Effector memory CD4-positive, alpha-beta T cell (primary cell): ENCODE measurements around the gene PIGM.

Experiments
- DNase-seq, 3 donors: peaks; one replicate each; pipeline ENCODE4 v3.0.0-alpha.2; 2020
- H3K27ac ChIP-seq: 2 replicates; pipeline ENCODE4 v1.7.0; 2013; ENCODE audit warnings: mild to moderate bottlenecking, low read length, moderate library complexity; ENCODE audit not compliant: insufficient read depth, poor library complexity, severe bottlenecking
- H3K27me3 ChIP-seq: replicated peaks from 2 replicates; pipeline ENCODE4 v1.7.0; 2013; ENCODE audit warnings: mild to moderate bottlenecking, low read length; ENCODE audit not compliant: insufficient read depth, control insufficient read depth, poor library complexity, severe bottlenecking
- H3K36me3 ChIP-seq: 2 replicates; pipeline ENCODE4 v1.7.0; 2013; ENCODE audit warnings: mild to moderate bottlenecking, low read length, moderate library complexity; ENCODE audit not compliant: control insufficient read depth, insufficient read depth
- H3K4me1 ChIP-seq: 2 replicates; pipeline ENCODE4 v1.7.0; 2013; ENCODE audit warnings: low read length, mild to moderate bottlenecking; ENCODE audit not compliant: control insufficient read depth, insufficient read depth, poor library complexity, severe bottlenecking
- H3K4me3 ChIP-seq: 2 replicates; pipeline ENCODE4 v1.7.0; 2013; ENCODE audit warnings: low read length, low read depth, mild to moderate bottlenecking; ENCODE audit not compliant: insufficient read depth, poor library complexity, severe bottlenecking
- H3K9me3 ChIP-seq: 2 replicates; pipeline ENCODE4 v1.7.0; 2013; ENCODE audit warnings: mild to moderate bottlenecking, low read length, moderate library complexity; ENCODE audit not compliant: control insufficient read depth

Gene PIGM

GRCh38 chr1:160024195-160024905, 7.4 kb downstream of the PIGM start:
- H3K4me3 ChIP-seq = no peak overlapping the region
- no peaks in the 10 kb centered on the region for H3K4me1 ChIP-seq
- H3K9me3 ChIP-seq = no peaks in the 10 kb centered on the region
- H3K36me3 ChIP-seq = no peaks in the 10 kb centered on the region
- no peak overlapping the region for H3K27ac ChIP-seq
- DNase-seq = no peak
- H3K27me3 ChIP-seq = no peaks in the 10 kb centered on the region

GRCh38 chr1:160022330-160023310, 9.2 kb downstream of the PIGM start:
- no peak overlapping the region for H3K27ac ChIP-seq
- H3K4me1 ChIP-seq = no peaks in the 10 kb centered on the region
- H3K9me3 ChIP-seq = no peaks in the 10 kb centered on the region
- H3K36me3 ChIP-seq = no peaks in the 10 kb centered on the region
- H3K27me3 ChIP-seq = no peaks in the 10 kb centered on the region
- no peak overlapping the region for H3K4me3 ChIP-seq
- DNase-seq = no peak

- Histone ChIP-seq H3K36me3 (no peaks in the 10 kb centered on the region), H3K4me3 (no peak overlapping the region), H3K27me3 (no peaks in the 10 kb centered on the region), H3K4me1 (no peaks in the 10 kb centered on the region), H3K9me3 (no peaks in the 10 kb centered on the region), H3K27ac (no peak overlapping the region)
- DNase-seq = no peak
These were observed 10.3 kb downstream of the PIGM start for GRCh38 chr1:160021376-160022074.

- Histone ChIP-seq H3K27me3 (no peaks in the 10 kb centered on the region), H3K27ac (no peak overlapping the region), H3K4me1 (no peaks in the 10 kb centered on the region), H3K36me3 (no peaks in the 10 kb centered on the region), H3K4me3 (no peak overlapping the region), H3K9me3 (no peaks in the 10 kb centered on the region)
- no peak for DNase-seq
These were observed 11.6 kb downstream of the PIGM start for GRCh38 chr1:160020196-160020595.

- Histone ChIP-seq H3K9me3 (no peaks in the 10 kb centered on the region), H3K27me3 (no peaks in the 10 kb centered on the region), H3K36me3 (no peaks in the 10 kb centered on the region), H3K4me1 (no peaks in the 10 kb centered on the region), H3K4me3 (no peak overlapping the region), H3K27ac (no peak overlapping the region)
- DNase-seq = no peak
These were observed 12.9 kb downstream of the PIGM start for GRCh38 chr1:160018900-160019299.

- Histone ChIP-seq H3K9me3 (no peaks in the 10 kb centered on the region), H3K27ac (no peak overlapping the region), H3K4me1 (no peaks in the 10 kb centered on the region), H3K36me3 (no peaks in the 10 kb centered on the region), H3K4me3 (no peak overlapping the region), H3K27me3 (no peaks in the 10 kb centered on the region)
- DNase-seq = no peak
These were observed 13.4 kb downstream of the PIGM start for GRCh38 chr1:160018347-160018746.

- no peaks in the 10 kb centered on the region for H3K27me3 ChIP-seq
These were observed 14.2 kb downstream of the PIGM start for GRCh38 chr1:160017592-160017991.

GRCh38 chr1:160011781-160012180, 20.0 kb downstream of the PIGM start:
- no peaks in the 10 kb centered on the region for H3K36me3 ChIP-seq
- no peak overlapping the region for H3K27ac ChIP-seq
- H3K27me3 ChIP-seq = no peaks in the 10 kb centered on the region
- no peaks in the 10 kb centered on the region for H3K9me3 ChIP-seq
- H3K4me3 ChIP-seq = no peak overlapping the region
- H3K4me1 ChIP-seq = no peaks in the 10 kb centered on the region
- no peak for DNase-seq

More at GRCh38 chr1:160017592-160017991, 14.2 kb downstream of the PIGM start:
- Histone ChIP-seq H3K36me3 (no peaks in the 10 kb centered on the region), H3K4me1 (no peaks in the 10 kb centered on the region), H3K27ac (no peak overlapping the region), H3K9me3 (no peaks in the 10 kb centered on the region), H3K4me3 (no peak overlapping the region)
- DNase-seq = no peak

GRCh38 chr1:160009801-160010200, 22.0 kb downstream of the PIGM start:
- Histone ChIP-seq H3K27me3 (no peaks in the 10 kb centered on the region), H3K27ac (no peak overlapping the region), H3K36me3 (no peaks in the 10 kb centered on the region), H3K4me1 (no peaks in the 10 kb centered on the region), H3K4me3 (no peak overlapping the region), H3K9me3 (no peaks in the 10 kb centered on the region)
- DNase-seq = no peak
